GM13977 (cell line): ENCODE measurements around the gene ILDR2.

Experiments
- DNase-seq: peaks from one replicate; pipeline ENCODE4 v3.0.0; 2012; ENCODE audit warnings: low spot score
- in situ Hi-C: fragments of 300-500 bp; cut with MboI; formaldehyde crosslinking; loops from one replicate; pipeline ENCODE4 v1.12.0; 2022; ENCODE audit warnings: low sequenced_read_pairs, low pct_unique_long_range_greater_than_20kb, mixed read lengths, inconsistent platforms; ENCODE audit not compliant: unreplicated experiment
- TF ChIP-seq, protein P1 (sequence below): IDR thresholded peaks from 2 replicates; pipeline ENCODE4 v1.5.1; 2012; ENCODE audit warnings: mild to moderate bottlenecking, control low read depth; ENCODE audit not compliant: insufficient read depth; ENCODE audit errors: extremely low read depth, missing control alignments

Gene ILDR2

DNA sequence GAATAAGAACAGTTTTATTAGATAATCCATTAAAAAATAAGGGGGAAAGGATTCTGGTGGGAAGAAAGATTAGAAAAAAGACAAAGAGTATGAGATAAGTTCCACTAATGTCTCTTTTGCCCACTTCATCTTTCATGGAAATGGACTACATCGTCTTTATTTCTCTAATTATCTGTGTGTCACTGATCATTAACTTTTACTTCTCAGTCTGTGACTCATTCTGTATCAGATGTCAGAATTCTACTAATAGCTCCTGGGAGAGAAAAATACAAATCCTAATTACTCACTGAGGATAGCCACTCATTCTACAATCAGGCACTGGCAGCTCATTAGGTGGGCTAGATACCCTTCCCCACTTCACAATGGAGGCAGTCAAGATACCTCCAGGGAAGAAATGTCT lies 41.7 kb downstream of the ILDR2 start:
- in situ Hi-C loops, result no loop called here
- TF ChIP-seq, protein P1, sequence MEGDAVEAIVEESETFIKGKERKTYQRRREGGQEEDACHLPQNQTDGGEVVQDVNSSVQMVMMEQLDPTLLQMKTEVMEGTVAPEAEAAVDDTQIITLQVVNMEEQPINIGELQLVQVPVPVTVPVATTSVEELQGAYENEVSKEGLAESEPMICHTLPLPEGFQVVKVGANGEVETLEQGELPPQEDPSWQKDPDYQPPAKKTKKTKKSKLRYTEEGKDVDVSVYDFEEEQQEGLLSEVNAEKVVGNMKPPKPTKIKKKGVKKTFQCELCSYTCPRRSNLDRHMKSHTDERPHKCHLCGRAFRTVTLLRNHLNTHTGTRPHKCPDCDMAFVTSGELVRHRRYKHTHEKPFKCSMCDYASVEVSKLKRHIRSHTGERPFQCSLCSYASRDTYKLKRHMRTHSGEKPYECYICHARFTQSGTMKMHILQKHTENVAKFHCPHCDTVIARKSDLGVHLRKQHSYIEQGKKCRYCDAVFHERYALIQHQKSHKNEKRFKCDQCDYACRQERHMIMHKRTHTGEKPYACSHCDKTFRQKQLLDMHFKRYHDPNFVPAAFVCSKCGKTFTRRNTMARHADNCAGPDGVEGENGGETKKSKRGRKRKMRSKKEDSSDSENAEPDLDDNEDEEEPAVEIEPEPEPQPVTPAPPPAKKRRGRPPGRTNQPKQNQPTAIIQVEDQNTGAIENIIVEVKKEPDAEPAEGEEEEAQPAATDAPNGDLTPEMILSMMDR, result no peak
- DNase-seq, result no peak

DNA sequence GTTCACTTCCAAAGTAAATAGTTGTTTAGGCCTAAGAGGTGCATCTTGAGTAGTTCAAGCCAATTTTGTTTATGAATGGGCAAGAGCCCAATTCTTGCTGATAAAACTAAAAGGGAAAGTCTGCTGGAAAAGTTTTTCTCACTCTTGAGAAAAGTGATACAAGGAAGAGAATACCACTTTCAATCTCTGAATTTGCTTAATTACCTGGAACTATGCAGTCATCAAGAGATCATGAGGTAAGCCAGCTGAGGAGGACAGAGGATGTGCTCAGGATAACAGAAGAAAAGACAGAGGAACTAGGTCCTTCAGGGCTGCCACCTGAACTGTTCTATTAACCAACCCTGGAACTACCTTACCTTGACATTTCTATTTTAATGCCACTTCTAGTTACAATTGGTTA lies 42.2 kb downstream of the ILDR2 start:
- TF ChIP-seq, protein P1, result no peak
- no peak for DNase-seq
- in situ Hi-C loops, result no loop called here

DNA sequence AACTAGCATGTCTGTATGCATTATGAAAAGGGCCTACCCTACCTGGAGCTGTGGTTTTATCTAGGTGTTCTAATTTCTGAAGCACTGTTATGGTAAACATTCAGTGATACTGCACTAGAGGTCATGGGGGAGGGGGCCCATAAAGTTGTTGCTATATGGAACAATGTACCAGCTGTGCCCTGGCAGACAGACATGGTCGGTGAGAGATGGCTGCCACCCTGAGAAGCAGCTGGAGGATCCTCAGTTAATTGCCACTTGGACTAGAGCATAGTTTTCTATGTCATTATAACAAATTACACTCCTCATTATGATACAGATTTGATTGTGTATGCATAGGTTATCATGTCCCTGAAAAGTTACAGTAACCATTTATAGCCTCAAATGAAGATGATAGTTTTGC lies 45.4 kb downstream of the ILDR2 start:
- TF ChIP-seq, protein P1, result no peak
- in situ Hi-C loops, result no loop called here
- DNase-seq, result no peak

DNA sequence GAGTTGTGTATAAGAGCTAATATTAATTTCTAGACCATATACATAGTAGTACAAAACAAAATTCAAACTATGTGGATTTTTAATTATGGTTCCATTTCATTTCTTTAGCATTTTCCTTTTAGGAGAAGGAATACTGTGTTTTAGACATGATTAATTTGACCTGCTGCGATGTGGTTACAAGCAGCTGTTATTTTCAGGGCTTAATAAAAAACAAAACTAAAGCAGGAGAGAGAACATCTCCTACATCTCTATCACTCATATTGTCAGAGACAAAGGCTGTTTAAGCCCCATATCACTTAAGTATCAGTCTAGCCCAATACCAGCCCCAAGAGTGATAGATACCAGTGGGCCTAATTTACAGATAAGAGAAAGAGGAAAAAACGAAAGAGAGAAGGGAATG lies 47.6 kb downstream of the ILDR2 start:
- TF ChIP-seq, protein P1, result no peak
- DNase-seq, result no peak
- in situ Hi-C loops, result no loop called here

DNA sequence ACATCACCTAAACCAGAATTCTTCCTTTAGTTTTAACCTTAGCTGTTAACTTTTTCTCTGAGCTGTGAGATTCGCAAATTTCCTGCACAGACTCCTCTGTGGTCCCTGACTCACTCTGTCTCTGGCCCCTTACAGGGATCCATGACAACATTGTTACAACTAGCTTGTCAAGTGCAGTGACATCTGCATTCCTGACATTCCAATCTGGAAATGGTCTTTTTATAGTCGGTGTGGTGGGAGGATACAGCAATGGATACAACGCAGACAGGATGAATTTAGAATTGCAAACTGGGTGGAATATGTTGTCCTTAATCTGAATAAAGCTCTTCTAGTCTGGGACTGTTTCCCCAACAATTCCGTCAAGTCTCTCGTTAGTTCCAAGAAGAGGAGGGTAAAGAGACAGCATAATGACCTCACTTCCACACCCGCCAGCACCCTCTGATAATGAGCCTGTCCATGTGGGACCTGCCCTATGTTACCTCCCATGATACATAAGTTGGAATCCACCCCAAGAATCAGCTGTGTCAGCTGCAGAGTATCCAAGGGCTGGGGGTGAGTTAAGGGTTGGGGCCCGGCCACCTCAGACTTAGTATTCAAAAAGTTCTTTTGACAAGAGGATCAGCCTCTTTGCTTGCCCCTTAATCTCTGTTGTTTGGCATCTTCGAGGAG lies 49.4 kb downstream of the ILDR2 start:
- in situ Hi-C loops, result no loop called here
- no peak for DNase-seq
- TF ChIP-seq, protein P1, result no peak

DNA sequence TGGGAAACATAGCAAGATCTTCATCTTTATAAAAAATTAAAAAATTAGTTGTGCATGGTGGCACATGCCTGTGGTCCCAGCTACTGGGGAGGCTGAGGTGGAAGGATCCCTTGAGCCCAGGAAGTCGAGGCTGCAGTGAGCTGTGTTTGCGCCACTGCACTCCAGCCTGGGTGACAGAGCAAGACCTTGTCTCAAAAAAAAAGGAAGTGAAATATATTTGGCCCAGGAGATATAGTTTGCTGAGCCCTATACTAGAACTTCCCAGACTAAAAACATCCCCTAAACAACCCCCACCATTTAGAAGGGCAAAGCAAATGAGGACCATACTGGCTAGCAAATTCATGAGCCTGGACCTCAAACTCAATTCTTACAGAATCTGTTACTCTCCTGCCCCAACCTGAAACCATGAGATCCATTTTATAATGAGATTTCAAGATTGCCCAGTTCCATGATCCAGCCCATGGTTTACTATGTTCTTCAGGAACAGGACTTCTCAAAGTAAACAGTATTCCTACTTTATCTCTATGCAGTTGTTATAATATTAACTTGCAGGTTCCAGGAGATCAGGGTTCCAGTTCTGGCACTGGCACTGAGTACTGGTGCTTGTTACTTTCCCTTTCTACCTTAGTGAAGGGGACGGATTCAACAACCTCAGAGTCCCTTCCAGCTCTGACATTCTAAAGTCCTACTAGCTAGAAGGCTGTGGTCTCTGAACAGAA lies 50.4 kb downstream of the ILDR2 start:
- DNase-seq, result peak; percentile 33
- TF ChIP-seq, protein P1, result no peak
- in situ Hi-C loops, result loop anchor here (25.0 kb wide), 1 partner anchor 512 kb away; no protein-coding TSS in a partner anchor
